ENCODE measurements around the gene CEBPB.
"Not testable (repeated sequence)": the region's sequence is repeated elsewhere in the genome, so short reads cannot be mapped to it uniquely, and the experiment has no call there.

The CEBPB gene

DNA sequence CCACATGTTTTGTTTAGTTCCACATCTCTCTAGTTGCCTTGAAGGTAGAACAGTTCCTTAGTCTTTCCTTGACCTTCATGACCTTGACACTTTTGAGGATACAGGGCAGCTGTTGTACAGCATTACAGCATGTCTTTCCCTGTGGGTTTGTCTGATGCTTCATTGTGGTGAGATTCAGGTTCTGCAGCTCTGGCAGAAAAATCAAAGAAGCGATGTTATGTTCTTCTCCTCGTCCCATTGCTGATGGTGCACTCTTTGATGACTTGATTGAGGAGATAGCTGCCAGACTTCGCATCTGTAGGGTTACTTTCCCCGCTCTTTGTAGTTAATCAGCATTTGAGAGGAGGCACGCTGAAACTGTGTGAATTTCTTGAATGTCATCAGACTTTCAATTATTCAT, 12.0 kb downstream of the CEBPB start:
- CTCF ChIA-PET = no interaction called here
- TF ChIP-seq, protein P1, sequence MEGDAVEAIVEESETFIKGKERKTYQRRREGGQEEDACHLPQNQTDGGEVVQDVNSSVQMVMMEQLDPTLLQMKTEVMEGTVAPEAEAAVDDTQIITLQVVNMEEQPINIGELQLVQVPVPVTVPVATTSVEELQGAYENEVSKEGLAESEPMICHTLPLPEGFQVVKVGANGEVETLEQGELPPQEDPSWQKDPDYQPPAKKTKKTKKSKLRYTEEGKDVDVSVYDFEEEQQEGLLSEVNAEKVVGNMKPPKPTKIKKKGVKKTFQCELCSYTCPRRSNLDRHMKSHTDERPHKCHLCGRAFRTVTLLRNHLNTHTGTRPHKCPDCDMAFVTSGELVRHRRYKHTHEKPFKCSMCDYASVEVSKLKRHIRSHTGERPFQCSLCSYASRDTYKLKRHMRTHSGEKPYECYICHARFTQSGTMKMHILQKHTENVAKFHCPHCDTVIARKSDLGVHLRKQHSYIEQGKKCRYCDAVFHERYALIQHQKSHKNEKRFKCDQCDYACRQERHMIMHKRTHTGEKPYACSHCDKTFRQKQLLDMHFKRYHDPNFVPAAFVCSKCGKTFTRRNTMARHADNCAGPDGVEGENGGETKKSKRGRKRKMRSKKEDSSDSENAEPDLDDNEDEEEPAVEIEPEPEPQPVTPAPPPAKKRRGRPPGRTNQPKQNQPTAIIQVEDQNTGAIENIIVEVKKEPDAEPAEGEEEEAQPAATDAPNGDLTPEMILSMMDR (IDR thresholded peaks at IDR 0.05; ENCODE audit: insufficient read depth, low read length, missing control alignments) = no peak
- DNase-seq (ENCODE audit: low read depth, low spot score) = no peak
- POLR2A ChIA-PET = no interaction called here
- H3K4me3 ChIP-seq (ENCODE audit: low read depth, low read length) = no peak overlapping the region

DNA sequence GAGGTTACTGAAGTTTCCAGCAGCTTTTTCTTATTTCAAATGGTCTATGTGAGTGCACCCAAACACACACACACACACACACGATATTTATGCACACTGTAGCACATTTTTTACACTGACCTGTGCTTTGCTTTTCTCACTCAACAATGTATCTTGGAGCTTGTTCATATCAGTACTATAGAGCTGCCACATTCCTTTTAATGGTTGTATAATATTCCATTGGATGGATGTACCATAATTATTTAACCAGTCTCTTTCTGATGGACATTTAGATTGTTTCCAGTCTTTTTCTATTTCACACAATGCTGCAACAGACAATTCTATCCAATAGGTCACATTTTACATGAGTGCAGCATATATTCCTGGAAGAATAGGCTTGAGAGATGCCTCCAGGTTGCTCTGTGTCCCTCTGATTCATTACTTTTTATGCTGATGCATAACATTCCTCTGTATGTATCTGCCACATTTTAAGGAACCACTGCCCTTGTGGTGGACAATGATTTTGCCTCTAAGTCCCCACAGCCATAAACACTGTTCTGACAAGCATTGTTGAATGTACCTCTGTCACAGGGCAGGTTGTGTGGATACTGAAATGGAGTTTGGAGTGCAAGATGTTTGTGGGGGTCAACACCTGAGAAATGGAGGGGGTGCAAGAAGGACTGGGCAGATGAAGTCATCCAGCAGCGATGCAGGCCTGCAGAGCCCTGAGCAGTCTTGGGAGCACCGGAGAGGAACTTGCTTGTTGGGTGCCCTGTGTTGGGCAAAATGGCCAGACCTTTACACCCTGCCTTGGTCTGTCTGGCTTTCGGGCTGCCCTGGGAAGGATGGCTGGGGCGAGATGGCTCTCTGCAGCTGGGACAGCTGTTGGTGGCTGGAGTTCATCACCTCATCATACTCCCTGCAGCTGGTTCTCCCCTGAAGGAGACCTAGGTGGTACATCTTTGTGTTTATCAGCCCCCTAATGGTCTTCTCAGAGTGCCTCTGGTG, 13.6 kb downstream of the CEBPB start:
- TF ChIP-seq, protein P1 (IDR thresholded peaks at IDR 0.05; ENCODE audit: insufficient read depth, low read length, missing control alignments) = no peak
- no peak for DNase-seq (ENCODE audit: low read depth, low spot score)
- H3K4me3 ChIP-seq (ENCODE audit: low read depth, low read length) = no peak overlapping the region
- ChIA-PET POLR2A (no interaction called here), CTCF (interaction anchor here (1.0 kb wide), 1 partner anchor 63 kb away, joined by 3 read pairs; no protein-coding TSS in a partner anchor)

DNA sequence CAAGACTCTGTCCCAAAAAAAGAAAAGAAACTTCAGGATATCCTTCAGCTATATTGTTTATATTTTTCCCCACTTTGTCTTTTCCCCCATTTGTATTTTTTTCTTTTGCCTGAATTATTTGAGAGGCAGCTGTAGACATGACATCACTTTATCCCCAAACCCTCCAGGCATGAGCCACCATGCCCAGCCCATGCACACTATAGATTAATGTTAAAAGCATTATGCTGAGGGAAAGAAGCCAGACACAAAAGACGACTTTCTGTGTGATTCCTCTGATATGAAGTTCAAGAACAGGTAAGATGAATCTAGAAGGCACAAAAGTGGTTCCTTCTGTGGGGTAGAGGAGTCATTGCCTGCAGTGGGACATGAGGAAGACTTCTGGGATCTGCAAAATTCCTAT, 16.4 kb downstream of the CEBPB start:
- no peak overlapping the region for H3K4me3 ChIP-seq (ENCODE audit: low read depth, low read length)
- ChIA-PET CTCF (no interaction called here), POLR2A (no interaction called here)
- TF ChIP-seq, protein P1 (IDR thresholded peaks at IDR 0.05; ENCODE audit: insufficient read depth, low read length, missing control alignments) = no peak
- no peak for DNase-seq (ENCODE audit: low read depth, low spot score)

DNA sequence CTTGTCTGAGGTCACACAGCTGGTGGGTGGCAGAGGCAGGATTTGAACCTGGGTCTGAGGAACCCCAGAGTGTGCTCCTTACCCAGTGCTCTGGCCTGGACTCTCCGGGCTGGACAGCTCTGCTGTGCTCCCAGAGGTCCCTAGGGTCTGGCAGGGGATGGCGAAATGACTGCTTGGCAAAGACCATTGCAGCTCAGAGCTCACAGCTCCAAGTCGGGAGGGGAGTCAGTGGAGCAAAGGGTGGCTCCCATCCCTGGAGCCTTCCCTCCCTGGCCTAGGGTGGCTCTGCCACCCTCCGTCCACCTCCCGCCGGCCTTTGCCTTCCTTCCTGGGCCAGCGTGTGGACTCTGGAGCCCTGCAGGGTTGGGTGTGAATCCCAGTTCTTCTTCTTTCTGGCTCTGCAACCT, 17.5 kb downstream of the CEBPB start:
- DNase-seq (ENCODE audit: low read depth, low spot score) = no peak
- TF ChIP-seq, protein P1 (IDR thresholded peaks at IDR 0.05; ENCODE audit: insufficient read depth, low read length, missing control alignments) = no peak
- ChIA-PET POLR2A (interaction anchor here (0.9 kb wide), 1 partner anchor 11 kb away, joined by 4 read pairs; no protein-coding TSS in a partner anchor), CTCF (interaction anchor here (0.7 kb wide), 1 partner anchor 16 kb away, joined by 3 read pairs; no protein-coding TSS in a partner anchor)
- H3K4me3 ChIP-seq (ENCODE audit: low read depth, low read length) = no peak overlapping the region

DNA sequence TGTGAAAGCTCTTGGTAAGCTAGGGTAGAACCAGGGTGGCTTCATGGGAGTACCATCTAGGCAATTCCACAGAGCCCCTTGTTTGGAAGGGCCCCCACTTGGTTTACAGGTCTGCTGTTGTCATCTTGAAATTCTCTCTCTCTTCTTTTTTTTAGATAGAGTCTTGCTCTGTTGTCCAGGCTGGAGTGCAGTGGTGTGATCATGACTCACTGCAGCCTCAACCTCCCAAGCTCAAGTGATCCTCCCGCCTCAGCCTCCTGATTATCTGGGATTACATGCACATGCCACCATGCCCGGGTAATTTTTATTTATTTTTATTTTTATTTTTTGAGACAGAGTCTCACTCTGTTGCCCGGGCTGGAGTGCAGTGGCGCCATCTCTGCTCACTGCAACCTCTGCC, 18.2 kb downstream of the CEBPB start:
- H3K4me3 ChIP-seq (ENCODE audit: low read depth, low read length); DNase-seq (ENCODE audit: low read depth, low spot score); CTCF ChIA-PET: not testable (repeated sequence)
- POLR2A ChIA-PET = interaction anchor here (0.9 kb wide), 1 partner anchor 10 kb away, joined by 4 read pairs; no protein-coding TSS in a partner anchor

DNA sequence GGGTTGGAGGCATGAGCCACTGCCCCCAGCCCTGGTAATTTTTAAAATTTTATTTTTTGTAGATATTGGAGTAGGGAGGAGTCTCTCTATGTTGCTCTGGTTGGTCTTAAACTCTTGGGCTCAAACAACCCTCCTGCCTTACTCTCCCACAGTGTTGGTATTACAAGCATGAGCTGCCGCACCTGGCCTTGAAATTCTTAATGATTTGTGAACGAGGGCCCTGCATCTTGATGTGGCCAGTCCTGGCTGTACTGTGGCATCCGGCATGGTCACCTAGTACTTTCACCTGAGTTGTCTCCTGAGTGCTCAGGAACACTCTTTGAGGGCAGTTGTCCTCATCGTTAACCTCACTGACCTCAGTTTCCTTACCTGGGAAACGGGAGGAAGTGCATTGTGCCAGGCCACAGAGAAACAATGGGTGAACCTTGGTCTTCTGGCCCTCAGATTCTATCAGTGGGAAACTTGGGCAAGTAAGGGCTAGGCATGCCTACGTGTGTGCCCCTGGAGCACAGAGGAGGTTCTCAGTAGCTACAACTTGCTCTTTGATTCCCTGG, 19.5 kb downstream of the CEBPB start:
- POLR2A ChIA-PET = no interaction called here
- no peak overlapping the region for H3K4me3 ChIP-seq (ENCODE audit: low read depth, low read length)
- CTCF ChIA-PET = interaction anchor here (0.8 kb wide), 1 partner anchor 14 kb away, joined by 3 read pairs; no protein-coding TSS in a partner anchor
- no peak for DNase-seq (ENCODE audit: low read depth, low spot score)
- TF ChIP-seq, protein P1 (IDR thresholded peaks at IDR 0.05; ENCODE audit: insufficient read depth, low read length, missing control alignments) = no peak

Measured in AG04449 (cell line).